Stimulated activated CD8-positive, alpha-beta memory T cell treated with anti-CD3 and anti-CD28 coated beads, Interleukin-2, amount 100 ng/mL, for 48 hours (primary cell): ENCODE measurements around the gene CEACAM8.
"Not testable (repeated sequence)": the region's sequence is repeated elsewhere in the genome, so short reads cannot be mapped to it uniquely, and the experiment has no call there.

Experiments used
- DNase-seq, 2 donors: peaks; one replicate each; pipeline ENCODE4 v3.0.0-alpha.2; 2020; ENCODE audit warnings: low read depth in 2 of 2

CEACAM8 gene

DNA sequence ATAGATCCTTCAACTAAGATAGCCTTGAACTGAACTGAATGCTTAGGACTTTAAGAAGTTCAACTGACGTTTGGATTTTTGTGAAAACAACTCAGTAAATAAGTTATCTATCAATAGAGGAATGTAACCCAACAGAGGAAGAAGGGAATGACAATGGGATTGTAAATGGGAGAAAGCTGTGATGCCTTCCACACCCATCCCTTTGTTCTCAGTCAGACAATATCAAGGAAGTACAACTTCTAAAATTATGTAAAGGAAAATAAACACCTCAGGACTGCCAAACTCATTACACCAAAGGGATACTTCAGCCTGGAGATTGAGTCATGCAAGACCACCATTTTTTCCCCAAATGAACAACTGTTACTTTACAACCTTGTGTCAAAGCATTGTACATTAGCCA, 21.1 kb downstream of the CEACAM8 start:
- no peak for DNase-seq

DNA sequence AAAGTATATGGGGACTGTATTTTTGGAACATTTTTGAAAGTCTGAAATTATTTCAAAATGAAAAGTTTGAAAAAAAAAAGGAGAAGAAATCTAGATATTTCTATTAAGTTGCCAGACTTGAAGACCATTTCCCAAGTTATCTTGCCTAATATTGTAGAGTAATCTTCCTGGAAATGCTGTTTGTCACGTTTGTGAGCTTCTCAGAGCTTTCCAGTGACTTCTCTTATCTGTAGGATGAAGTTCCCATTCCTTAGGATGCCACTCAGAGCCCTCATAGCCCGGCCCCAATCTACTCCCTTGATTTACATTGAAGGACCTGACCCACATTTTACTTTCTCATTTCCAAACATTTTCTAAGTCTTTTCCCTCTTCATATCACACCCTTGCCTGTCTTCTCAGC, 23.6 kb downstream of the CEACAM8 start:
- DNase-seq = no peak

DNA sequence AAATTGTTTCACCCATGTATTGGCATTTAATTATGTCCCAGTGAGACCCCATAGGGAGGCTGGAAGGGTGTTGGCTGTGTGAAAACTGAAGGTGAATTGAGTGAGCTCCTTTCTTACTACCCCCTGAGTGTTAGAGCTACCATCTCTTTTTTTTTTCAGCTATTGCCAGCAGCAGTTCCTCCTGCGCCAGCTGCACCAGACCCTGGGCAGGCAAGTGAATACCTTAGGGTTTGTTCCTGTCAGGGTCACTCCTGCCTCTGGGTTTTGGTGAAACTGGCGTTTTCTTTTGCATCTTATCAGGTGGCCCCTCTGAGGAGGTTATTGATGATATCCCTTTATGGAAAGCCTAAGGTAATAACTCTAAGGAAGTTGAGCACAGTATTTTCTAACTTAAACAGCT, 25.5 kb downstream of the CEACAM8 start:
- no peak for DNase-seq

DNA sequence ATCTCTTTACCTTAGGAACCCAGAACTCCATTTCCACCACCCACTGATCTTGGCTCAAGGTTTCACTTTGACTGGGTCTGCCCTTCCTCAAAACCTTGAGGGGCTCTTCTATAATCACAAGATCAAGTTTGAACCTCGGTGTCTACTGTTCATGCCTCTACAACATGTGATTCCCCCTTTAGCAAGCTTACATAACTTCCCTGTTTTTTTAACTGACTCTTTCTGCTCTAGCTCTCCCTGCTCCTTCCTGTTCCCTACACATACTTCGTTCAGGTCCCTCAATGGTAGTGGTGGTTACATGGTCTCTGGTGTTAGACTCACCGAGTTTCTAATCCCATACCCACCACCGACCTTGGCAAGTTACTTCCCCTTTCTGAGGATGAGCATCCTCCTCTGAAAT, 26.7 kb downstream of the CEACAM8 start:
- no peak for DNase-seq

DNA sequence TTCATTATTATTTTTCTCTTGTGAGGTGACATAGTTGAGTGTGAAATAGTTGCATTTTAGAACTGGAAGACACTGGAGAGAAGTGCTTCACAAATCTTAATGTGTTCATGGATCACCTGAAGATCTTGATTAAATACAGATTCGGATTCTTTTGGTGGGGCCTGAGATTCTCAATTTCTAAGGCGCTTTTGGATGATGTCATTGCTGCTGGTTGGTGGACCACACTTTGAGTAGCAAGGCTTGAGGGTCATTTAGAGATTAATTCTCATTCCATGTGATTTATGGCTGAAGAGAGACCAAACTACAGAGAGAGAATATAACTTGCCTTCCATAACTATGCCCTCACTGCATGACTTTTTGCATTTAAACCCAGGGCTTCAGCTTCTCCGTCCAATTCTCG, 27.2 kb downstream of the CEACAM8 start:
- DNase-seq = no peak

DNA sequence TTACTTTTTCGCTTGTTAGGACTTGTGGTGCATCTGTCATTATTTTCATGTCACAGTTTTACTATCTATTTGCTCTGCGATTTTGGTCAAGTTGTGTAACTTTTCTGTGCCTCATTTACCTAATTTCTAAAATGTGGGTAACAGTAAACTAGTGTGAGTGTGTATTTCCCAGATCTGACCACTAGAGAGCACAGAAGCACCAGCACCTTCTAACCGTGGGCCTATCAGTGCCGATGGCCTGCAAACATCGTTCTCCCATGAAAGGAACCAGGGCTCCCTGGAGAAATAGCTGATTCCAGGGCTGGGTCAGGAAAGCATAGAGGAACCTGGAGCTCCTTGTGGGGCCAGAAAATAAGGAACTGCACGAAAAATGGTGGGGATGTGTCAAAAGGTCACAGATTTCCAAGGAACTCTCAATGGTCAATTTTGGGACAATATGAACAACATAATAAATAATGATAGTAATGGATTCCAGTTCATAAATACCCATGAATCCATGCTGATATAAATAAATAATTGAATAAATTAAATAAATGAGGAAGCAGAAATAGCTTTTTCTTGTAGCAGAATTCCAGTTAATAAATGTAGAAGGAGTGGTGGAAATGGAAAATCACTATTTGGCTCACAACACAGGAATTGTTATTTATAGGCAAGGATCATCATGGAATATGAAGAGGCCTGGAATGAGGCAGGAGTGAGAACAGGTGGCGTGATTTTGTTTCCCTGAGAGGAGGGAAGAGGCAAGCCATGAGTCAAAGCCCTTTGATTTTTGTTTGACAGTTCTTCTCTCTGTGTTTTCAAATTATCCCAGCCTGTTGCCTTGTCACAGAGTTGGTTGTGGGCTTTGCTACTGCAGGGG, 31.1 kb downstream of the CEACAM8 start:
- no peak for DNase-seq

DNA sequence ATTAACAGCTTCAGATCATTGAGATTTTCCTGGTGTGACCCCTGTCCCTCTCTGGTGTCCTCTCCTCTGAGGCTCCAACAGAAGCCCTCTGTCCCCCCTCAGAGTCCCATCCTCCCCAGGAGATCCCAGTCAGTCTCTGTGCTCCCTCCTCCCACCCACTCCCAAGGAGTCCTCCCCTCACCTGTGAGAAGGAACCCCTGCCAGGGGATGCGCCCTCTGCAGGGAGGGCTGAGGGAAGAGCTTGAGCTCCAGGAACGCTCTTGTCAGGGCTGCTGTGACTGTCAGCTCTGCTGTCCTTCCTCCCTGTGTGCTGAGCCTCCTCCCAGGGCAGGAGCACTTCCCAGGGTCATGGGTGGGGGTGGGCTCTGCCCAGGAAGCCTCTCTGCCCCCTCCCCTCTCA, 33.2 kb downstream of the CEACAM8 start:
- no peak for DNase-seq

DNA sequence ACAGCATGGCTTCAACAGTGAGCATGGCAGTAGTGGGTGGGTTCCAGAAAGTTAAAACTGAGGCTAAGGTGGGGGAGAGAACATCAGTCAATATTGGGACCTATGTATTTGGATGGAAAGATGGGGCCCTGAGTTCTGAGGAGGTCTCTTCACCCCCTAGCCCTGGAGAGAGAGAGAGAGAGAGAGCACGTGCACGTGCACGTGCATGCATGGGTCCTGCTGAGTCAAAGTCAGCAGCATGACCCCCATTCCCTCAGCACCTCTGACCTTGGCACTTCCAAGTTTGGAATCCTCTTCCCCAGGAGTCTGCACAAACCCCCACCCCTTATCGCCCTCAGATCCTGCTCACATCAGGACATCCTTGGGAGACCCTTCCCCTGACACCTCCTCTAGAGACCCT, 34.0 kb downstream of the CEACAM8 start:
- no peak for DNase-seq

DNA sequence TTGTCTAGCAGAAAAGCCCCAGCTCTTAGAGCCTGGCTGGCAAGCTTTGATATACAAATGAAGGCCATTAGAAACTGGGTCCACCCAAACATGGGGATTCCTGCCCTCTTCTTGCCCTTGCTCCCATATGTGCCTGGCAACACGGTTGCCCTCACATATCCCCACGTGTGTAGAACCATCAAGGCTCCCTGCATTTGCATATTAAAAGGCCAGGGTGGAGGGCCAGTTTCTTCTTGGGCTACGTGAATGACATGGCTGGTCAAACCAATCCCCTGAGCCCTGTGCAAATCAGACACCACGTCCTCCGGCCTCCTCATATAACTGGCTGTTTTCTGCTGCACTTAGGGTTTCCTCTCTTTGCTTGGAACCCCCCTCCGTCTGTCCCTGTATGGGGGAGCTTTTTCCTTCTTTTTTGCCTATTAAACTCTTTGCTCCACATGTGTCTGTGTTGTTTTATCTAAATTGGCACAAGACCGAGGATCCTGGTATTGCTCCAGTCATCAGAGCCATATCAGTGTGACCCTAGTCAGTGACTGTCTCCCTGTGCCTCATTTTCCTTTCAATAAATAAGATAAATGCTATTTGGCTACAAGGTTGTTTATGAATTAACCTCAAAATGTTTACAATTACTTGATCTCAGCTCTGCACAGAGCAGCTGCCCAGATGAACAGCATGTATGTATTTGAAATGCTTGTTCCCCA, 36.1 kb downstream of the CEACAM8 start:
- DNase-seq = no peak

DNA sequence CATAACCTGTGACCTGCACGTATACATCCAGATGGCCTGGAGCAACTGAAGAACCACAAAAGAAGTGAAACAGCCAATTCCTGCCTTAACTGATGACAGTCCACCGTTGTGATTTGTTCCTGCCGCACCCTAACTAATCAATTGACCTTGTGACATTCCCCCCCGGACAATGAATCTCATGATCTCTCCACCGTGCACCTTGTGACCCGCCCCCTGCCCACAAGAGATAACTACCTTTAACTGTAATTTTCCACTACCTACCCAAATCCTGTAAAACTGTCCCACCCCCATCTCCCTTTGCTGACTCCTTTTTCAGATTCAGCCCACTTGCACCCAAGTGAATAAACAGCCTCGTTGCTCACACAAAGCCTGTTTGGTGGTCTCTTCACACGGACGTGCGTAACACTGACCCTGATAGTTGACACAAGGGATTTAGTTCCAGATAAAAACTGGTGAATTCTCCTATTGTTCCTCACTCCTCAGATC, 37.3 kb downstream of the CEACAM8 start:
- DNase-seq = not testable (repeated sequence)

DNA sequence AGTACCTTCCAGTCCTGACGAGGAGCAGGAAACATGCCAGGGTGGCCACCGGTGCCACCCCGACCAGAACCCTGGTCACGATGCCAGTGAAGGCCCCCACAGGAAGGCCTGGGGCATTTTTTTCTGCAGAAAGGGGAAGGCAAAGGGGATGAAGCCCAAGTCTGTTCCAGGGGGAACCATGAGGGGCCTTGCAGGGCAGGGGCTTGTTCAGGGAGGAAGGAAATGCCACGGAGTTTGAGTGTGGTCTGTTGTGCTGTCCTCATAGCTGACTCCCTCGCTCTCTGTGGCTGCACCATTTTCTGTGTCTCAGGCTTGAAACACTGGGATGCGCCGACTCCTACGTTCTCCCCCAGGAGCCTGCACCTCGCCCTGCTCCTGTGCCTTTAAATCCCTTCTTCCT, 38.9 kb downstream of the CEACAM8 start:
- no peak for DNase-seq

DNA sequence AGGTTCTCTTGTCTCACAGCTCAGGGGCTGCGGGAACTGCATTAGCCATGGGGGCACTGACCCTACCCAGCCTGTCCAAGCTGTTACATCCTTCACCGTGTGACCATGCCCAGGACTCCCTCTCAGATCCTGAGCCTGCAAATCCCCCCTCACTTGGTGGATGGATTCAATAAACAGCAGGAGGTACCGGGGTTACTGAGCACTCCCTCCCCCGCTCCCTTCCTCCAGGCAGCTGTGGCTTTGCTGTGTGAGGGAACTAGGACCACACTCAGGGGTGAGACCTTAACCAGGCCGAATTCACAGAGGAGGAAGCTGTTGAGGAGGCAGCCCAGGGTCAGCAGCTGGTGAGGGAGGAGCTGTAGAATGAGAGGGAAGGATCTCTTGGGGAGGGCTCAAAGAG, 39.4 kb downstream of the CEACAM8 start:
- DNase-seq = no peak

DNA sequence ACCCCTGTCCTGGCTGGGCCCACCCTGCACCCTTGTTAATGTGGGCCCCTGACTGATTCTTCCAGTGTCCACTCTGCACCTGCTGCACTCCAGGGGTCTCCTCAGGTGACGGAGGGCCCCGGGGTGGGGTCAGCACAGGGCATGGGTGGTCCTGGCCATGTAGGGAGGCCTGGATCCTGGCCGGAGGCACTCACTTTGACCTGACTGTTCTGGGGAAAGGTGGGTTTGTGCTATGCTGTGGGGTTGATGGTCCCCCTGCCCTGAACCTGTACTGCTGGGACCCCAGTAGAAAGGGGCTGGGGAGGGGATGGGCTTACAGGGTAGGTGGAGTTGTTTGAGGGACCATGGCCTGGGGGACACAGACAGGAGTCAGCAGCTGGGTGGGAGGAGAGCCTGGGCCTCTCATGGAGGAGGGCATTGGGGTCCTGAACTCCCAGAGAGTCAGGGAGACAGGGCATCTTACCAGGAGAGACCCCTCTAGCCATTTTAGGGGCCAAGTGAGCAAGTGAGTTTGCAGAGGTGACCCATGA, 40.6 kb downstream of the CEACAM8 start:
- DNase-seq = no peak

DNA sequence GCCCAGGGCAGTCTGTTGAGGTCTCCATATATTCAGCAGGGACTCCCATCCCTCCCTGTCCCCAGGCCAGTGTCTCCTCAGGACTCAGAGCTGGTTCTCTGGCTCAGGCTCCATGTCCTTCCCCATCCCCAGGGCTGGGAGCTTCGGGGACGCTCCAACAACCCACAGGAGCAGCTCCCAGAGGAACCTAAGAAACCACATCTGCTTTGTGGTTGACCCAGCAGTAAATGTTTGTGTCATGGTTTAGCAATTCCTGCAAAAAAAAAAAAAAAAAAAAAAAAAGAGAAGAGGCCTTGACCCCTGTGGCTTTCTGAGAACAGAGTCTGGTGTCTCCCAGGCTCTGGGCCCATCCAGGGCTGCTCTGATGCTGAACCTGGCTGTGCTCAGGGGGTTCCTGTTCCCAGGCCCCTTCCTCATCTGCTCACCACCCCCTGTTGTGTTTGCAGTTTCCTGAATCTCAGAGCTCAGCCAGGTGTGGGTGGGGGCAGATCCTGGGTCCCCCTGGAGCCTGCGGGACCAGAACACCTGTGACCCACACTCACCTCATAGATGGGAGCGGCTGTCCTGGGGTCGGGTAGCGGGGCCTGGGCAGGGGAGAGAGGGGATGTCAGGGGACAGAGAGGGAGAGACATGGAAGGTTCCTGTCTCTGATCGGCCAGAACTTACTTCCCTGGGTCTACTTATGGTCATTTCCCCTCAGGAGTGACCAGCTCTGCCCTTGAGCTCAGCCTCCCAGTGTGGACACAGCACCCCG, 41.3 kb downstream of the CEACAM8 start:
- DNase-seq = no peak

DNA sequence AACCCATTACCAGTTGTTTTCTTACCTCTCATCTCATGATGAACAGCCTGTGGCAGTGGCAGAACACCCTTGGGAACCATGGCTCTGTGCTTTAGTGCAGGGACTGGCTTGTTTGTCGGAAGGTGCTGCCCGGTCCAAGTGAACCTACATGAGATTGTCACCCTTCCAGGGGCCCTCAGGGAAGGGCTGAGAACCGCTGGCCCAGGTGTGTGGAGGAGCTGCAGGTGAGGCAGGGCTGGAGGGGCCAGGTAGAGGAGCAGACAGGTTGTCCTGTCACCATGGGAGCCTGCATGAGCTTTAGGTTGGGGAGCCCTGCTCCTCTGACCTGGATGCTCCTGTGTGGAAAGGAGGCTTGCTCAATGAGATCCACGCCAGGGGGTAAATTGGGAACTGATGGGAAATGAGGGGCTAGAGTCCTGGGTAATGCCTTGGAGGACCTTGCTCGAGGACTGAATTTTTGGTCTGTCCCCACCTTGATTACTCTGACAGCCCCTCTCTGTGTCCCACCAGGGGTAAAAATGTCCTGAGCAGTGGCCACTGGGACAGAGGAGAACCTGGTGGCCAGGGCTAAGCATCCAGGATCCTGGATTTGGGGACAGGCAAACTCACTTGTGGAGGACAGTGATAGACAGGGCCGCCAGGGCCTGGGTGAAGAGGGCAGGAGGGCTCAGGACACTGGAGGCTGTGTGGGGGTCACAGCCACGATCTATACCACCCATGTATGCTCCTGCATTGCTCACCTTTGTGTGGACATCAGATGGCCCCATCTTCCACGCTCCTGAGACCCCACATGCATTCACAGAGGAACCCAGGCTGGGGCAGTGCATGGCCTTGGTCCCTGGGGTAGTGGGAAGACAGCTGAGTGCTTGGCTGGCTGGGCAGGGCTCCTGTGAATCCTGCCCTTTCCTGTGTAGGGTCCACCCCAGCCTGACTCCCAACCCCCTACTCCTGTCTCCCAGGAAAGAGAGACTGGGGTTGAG, 42.3 kb downstream of the CEACAM8 start:
- no peak for DNase-seq

DNA sequence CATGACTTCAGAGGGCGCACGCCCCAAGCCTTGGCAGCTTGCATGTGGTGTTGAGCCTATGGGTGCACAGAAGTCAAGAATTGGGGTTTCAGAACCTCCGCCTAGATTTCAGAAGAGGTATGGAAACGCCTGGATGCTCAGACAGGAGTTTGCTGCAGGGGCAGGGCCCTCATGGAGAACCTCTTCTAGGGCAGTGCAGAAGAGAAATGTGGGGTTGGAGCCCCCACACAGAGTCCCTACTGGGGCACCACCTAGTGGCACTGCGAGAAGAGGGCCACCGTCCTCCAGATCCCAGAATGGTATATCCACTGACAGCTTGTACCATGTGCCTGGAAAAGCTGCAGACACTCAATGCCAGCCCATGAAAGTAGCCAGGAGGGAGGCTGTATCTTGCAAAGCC, 44.2 kb downstream of the CEACAM8 start:
- not testable (repeated sequence) for DNase-seq

DNA sequence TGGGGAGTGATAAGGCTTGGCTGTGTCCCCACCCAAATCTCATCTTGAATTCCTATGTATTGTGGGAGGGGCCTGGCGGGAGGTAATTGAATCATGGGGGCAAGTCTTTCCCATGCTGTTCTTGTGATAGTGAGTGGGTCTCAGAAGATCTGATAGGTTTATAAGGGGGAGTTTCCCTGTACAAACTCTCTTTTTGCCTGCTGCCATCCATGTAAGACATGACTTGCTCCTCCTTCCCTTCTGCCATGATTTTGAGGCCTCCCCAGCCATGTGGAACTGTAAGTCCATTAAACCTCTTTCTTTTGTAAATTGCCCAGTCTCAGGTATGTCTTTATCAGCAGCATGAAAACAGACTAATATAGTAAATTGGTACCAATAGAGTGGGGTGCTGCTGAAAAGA, 45.7 kb downstream of the CEACAM8 start:
- DNase-seq = not testable (repeated sequence)

DNA sequence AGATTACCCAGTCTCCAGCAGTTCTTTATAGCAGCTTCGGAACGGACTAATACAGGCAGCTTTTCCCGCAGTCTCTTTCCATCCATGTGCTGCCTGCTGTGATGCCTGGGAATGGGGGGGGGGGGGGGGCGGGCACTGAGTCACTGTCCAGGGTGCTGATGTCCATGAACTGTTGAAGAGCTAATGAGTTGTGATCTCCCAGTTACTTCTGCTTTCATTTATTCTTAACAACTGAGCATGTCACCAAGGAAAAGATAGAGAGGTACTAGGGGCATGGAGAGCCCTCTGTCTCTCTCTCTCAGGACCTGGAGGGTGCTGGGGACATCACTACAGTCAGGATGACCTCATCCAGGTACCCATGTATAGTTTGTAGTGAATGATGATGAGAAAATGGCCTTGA, 46.2 kb downstream of the CEACAM8 start:
- no peak for DNase-seq

DNA sequence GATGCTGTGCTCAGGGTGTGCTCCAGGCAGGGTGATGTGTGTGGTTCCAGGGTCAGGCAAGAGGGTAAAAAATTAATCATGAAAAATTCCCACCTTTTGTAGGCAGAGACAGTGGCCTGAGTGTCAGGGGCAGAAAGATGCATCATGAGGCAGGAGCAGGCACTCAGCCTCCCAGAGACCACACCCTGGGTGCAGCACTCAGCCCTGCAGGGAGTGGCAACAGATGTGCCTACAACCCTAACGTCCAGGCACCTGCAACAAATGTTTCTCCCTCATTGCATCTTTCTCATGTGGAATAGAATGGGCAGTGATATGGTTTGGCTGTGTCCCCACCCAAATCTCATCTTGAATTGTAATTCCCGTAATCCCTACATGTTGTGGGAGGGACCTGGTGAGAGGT, 46.8 kb downstream of the CEACAM8 start:
- DNase-seq = no peak

DNA sequence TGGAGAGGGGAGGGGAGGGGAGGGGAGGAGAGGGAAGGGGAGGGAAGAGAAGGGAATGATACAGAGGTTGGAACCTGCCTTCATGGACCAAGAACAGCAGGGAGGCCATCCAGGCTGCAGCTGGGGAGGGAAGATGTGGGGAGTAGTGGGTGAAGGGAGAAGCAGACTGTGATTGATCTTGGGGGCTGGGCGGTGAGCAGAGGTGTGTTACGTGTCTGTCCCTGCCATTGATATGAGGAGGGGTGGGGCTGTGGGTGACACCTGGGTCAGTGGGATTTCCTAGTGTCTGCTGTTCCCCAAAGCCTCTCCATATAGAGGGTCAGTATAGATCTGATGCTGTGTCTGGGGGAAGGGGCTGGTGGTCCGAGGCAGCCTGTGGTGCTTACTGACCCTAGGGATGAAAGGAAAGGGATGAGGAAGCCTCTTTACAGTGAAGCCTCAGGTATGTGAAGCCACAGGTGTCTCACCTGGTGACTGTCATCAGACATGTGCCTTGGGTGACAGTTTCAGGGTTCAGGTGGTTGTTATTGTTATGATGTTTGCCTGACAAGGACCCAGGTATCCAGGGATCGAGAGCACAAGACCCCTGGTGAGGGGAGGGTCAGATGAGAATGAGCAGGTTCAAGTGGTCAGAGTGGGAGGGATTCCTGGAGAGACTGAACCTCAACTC, 47.8 kb downstream of the CEACAM8 start:
- DNase-seq = no peak
